Panc1 (cell line): ENCODE data around the gene GNAS-AS1.

ENCODE experiments used
- POLR2AphosphoS5 ChIP-seq: IDR thresholded peaks from 2 replicates; pipeline ENCODE4 v1.6.1; 2012; ENCODE audit warnings: mild to moderate bottlenecking, low read depth, low read length, moderate library complexity
- SIN3A ChIP-seq: IDR thresholded peaks from 2 replicates; pipeline ENCODE4 v1.6.1; 2012; ENCODE audit warnings: low read depth, mild to moderate bottlenecking, low read length, moderate library complexity, borderline replicate concordance; ENCODE audit not compliant: insufficient read depth
- TF ChIP-seq, protein P1 (sequence below): fragments of 450-650 bp; IDR thresholded peaks from 2 replicates; pipeline ENCODE4 v1.5.1; 2017; ENCODE audit warnings: mild to moderate bottlenecking

DNA sequence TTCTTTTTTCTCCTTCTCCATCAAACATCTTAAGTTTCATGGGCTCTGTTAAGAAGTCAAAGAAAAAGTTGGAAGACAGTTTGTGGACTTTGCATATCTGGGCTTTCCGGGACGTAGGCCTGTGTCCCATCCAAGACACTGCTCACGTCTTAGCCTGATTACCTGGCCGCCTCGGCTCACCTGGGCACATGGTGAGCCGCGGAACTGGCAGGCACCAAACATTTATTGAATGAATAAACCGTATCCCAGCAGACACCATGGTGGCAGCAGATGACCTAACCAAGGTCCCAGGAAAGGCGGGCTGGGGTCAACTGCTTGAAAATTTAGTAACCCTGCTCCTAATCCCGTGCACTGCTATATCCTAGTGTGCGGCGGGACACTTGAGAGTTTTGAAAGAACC, 37.4 kb upstream of the GNAS-AS1 start:
- TF ChIP-seq, protein P1, sequence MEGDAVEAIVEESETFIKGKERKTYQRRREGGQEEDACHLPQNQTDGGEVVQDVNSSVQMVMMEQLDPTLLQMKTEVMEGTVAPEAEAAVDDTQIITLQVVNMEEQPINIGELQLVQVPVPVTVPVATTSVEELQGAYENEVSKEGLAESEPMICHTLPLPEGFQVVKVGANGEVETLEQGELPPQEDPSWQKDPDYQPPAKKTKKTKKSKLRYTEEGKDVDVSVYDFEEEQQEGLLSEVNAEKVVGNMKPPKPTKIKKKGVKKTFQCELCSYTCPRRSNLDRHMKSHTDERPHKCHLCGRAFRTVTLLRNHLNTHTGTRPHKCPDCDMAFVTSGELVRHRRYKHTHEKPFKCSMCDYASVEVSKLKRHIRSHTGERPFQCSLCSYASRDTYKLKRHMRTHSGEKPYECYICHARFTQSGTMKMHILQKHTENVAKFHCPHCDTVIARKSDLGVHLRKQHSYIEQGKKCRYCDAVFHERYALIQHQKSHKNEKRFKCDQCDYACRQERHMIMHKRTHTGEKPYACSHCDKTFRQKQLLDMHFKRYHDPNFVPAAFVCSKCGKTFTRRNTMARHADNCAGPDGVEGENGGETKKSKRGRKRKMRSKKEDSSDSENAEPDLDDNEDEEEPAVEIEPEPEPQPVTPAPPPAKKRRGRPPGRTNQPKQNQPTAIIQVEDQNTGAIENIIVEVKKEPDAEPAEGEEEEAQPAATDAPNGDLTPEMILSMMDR, result no peak
- TF ChIP-seq POLR2AphosphoS5 (no peak), SIN3A (no peak)
